OCI-LY3 (cell line): ENCODE measurements around the gene GRAMD4.

ENCODE experiments used
- EZH2phosphoT487 ChIP-seq: fragments of 200-600 bp; shearing (Covaris generic); IDR thresholded peaks from 2 replicates; pipeline ENCODE4 v1.6.1; 2018; ENCODE audit warnings: antibody characterized with exemption, mixed run types, low read depth
- TF ChIP-seq, protein P1 (sequence below): fragments of 200-600, 300-600 bp; sonication (generic); IDR thresholded peaks from 2 replicates; pipeline ENCODE4 v1.5.1; 2014; ENCODE audit warnings: antibody characterized with exemption, low read length, low read depth

- TF ChIP-seq, protein P1, sequence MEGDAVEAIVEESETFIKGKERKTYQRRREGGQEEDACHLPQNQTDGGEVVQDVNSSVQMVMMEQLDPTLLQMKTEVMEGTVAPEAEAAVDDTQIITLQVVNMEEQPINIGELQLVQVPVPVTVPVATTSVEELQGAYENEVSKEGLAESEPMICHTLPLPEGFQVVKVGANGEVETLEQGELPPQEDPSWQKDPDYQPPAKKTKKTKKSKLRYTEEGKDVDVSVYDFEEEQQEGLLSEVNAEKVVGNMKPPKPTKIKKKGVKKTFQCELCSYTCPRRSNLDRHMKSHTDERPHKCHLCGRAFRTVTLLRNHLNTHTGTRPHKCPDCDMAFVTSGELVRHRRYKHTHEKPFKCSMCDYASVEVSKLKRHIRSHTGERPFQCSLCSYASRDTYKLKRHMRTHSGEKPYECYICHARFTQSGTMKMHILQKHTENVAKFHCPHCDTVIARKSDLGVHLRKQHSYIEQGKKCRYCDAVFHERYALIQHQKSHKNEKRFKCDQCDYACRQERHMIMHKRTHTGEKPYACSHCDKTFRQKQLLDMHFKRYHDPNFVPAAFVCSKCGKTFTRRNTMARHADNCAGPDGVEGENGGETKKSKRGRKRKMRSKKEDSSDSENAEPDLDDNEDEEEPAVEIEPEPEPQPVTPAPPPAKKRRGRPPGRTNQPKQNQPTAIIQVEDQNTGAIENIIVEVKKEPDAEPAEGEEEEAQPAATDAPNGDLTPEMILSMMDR = no peak
- no peak for TF ChIP-seq EZH2phosphoT487
Measured at GRCh38 chr22:46701262-46701661, 81.1 kb downstream of the GRAMD4 start.
